ENCODE results near the gene HOOK1. TPM values are rescaled to one million over a fixed set of nuclear protein-coding genes. Genes with fewer than 3 reads are reported as not detected.
"Not testable (repeated sequence)": the region's sequence is repeated elsewhere in the genome, so short reads cannot be mapped to it uniquely, and the experiment has no call there.

The HOOK1 gene
- total RNA-seq, 1 donor from 2014 or later: 4.2 TPM

- no peak for TF ChIP-seq CTCF (conservative IDR thresholded peaks at IDR 0.05; ENCODE audit: low read depth, low read length)
- DNase-seq (ENCODE audit: low read depth): no peak
- H3K4me3 ChIP-seq (ENCODE audit: low read depth, low read length): no peak overlapping the region
Measured at GRCh38 chr1:59845091-59845490, 30.3 kb downstream of the HOOK1 start.

- TF ChIP-seq CTCF (conservative IDR thresholded peaks at IDR 0.05; ENCODE audit: low read depth, low read length): no peak
- DNase-seq (ENCODE audit: low read depth): no peak
- H3K4me3 ChIP-seq (ENCODE audit: low read depth, low read length): no peak overlapping the region
Measured at GRCh38 chr1:59846209-59846894, 31.6 kb downstream of the HOOK1 start.

GRCh38 chr1:59846895-59847282 lies 32.1 kb downstream of the HOOK1 start:
- no peak overlapping the region for H3K4me3 ChIP-seq (ENCODE audit: low read depth, low read length)

GRCh38 chr1:59852117-59852516 lies 37.4 kb downstream of the HOOK1 start:
- no peak overlapping the region for H3K4me3 ChIP-seq (ENCODE audit: low read depth, low read length)
- DNase-seq (ENCODE audit: low read depth): no peak
- TF ChIP-seq CTCF (conservative IDR thresholded peaks at IDR 0.05; ENCODE audit: low read depth, low read length): no peak

More at GRCh38 chr1:59846895-59847282, 32.1 kb downstream of the HOOK1 start:
- no peak for DNase-seq (ENCODE audit: low read depth)
- no peak for TF ChIP-seq CTCF (conservative IDR thresholded peaks at IDR 0.05; ENCODE audit: low read depth, low read length)

- not testable (repeated sequence) for H3K4me3 ChIP-seq (ENCODE audit: low read depth, low read length)
Measured at GRCh38 chr1:59855297-59855696, 40.5 kb downstream of the HOOK1 start.

GRCh38 chr1:59856725-59857338 lies 42.1 kb downstream of the HOOK1 start:
- no peak for DNase-seq (ENCODE audit: low read depth)
- no peak for TF ChIP-seq CTCF (conservative IDR thresholded peaks at IDR 0.05; ENCODE audit: low read depth, low read length)
- H3K4me3 ChIP-seq (ENCODE audit: low read depth, low read length): no peak overlapping the region

More at GRCh38 chr1:59855297-59855696, 40.5 kb downstream of the HOOK1 start:
- not testable (repeated sequence) for DNase-seq (ENCODE audit: low read depth)

GRCh38 chr1:59857679-59858354 lies 43.1 kb downstream of the HOOK1 start:
- no peak for DNase-seq (ENCODE audit: low read depth)
- no peak for TF ChIP-seq CTCF (conservative IDR thresholded peaks at IDR 0.05; ENCODE audit: low read depth, low read length)
- no peak overlapping the region for H3K4me3 ChIP-seq (ENCODE audit: low read depth, low read length)

All from epithelial cell of proximal tubule (primary cell).